HG03469 (cell line): ENCODE measurements around the gene SAG.
A peak's percentile ranks its signal among the peaks of the same experiment; 100 is the strongest.
"Not testable (repeated sequence)": the region's sequence is repeated elsewhere in the genome, so short reads cannot be mapped to it uniquely, and the experiment has no call there.

Experiments
- ATAC-seq: cut with Tn5 transposase; IDR thresholded peaks from one replicate; pipeline ENCODE4 v1.9.1; 2021; ENCODE audit warnings: mild to moderate bottlenecking, moderate library complexity, moderate number of reproducible peaks; ENCODE audit not compliant: unreplicated experiment

The SAG gene

GRCh38 chr2:233328922-233329321 is 21.3 kb downstream of the SAG start:
- no peak for ATAC-seq

DNA sequence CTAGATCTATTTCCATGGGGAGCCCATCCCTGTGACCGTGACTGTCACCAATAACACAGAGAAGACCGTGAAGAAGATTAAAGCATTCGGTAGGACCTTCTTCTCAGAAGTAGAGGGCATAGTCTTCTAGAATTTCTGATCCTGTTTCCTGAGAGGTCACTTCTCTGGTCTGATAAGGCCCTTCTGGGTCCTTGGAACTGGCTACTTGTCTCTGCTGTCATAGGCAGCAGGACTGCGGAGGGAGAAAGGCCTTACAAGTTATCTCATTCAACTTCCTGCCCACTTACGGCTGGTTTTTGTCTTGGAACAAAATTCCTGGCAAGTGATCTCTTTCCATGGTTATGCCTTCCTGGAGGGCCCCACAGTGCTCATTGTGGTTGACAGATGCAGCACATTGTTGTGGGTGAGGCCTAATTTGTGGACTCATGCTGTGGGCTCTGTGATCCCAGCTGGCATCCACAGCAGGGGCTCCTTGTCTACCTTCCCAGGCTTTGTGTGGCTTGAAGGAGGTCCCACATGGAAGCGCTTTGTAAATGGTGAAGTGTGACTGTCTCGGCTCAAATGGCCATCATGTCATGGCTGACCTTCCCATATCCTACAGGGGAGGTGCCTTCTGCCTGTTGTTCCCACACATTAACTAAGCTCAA is 22.0 kb downstream of the SAG start:
- ATAC-seq, result no peak

DNA sequence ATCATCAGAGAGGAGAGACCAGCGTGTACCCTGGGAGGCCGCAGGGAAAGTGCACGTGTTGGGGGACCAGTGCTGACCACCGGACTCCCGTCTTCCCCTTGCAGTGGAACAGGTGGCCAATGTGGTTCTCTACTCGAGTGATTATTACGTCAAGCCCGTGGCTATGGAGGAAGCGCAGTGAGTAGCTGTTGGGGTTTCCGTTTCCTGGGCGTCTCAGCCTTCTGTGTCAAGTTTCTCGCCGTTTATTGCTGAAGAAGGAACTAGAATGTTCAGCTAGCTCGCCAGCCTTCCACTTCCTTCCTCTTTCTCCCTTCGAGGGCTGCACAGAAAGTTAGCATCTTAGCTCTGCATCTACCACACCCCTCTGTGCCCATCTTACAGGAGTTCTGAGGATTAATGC is 23.9 kb downstream of the SAG start:
- peak; percentile 79 for ATAC-seq

DNA sequence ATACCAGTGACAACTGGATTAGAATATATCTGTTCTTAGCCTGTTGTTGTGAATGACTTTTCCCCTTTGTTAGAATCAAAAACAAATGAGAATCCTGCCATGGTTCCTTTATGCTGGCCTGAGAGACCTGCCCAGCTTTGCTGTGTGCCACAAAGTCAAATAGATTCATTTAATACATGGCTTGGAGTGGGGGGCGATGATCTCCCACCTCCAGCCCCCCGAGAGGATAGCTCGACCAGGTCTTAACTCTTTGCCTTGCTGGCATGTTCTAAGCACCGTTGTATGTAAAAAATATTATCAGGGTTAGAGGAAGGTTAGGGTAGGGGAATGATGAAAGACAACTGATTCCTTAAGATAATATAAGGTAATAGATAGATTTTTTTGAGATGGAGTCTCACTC is 24.5 kb downstream of the SAG start:
- no peak for ATAC-seq

DNA sequence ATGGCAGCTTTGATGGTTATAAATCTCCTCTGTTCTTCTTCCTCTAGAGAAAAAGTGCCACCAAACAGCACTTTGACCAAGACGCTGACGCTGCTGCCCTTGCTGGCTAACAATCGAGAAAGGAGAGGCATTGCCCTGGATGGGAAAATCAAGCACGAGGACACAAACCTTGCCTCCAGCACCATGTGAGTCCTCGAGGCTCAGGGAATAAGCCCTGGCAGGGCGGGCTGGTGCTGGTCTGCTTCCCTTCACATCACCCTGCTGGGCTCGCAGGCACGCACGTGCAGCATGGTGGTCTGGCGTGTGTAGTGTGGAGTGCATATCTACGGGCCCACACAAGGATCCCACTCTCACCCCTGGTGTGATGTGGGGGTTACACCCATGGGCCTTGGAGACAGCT is 27.3 kb downstream of the SAG start:
- no peak for ATAC-seq

GRCh38 chr2:233336091-233336490 is 28.5 kb downstream of the SAG start:
- ATAC-seq, result not testable (repeated sequence)

DNA sequence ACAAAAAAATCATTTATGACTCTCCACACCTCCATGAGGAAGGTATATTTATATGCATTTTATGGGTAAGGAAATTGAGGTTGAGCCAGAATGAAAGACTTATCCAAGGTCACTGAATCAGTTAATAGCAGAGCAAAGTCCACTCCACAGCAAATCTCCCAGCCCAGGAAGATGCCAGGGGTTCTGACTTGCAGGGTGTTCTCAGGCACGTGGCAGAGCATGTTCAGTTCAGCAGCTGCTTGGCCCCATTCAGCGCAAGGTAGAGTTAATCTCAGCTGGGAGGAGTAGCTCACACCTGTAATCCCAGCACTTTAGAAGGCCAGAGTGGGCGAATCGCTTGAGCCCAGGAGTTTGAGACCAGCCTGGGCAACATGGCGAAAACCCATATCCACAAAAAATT is 28.9 kb downstream of the SAG start:
- ATAC-seq, result no peak

DNA sequence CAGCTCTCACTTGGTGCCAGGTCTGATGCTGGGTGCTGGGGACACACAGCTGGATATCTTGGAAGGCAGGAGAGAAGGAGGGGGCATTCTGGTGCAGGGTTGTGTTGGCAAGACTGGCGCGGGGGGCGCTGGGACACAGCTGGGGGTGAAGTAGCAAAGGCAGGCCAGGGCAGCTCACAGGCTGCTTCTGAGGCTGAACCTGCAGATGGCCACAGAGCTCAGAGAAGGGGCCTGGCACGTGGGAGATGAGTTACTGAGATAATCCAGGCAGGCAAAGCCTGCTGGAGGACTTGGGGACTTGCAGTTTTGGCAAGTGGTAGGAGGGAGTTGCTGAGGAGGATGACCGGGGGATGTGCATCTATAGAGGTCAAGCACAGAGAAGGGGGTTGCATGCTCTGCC is 30.4 kb downstream of the SAG start:
- no peak for ATAC-seq

DNA sequence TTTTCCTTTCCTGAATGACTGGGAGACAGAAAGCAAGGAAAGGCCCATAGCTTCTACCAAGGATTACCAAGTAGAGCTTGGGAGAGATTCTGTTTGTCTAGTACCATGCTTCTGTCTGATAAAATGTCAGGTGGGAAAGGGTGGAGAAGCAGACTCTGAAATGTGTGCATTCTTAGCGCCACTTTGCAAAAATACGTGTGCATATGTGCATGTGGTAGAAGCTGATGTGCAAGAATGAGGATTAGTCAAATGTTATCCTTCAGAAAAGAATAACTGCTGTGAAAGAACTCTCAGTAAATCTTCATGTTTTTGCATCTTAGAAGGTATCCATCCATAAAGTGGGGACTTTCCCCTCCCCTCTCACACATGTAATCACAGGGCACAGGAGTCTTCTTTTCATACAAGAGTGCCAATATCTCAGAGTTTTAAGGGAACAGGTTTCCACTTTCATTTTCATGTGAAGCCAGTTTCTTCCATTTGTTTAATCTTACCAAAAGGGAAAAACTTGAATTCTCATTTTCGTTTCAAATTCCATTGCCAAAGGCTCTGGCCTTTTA is 31.3 kb downstream of the SAG start:
- no peak for ATAC-seq

- no peak for ATAC-seq
Measured at GRCh38 chr2:233339427-233339826, 31.8 kb downstream of the SAG start.

DNA sequence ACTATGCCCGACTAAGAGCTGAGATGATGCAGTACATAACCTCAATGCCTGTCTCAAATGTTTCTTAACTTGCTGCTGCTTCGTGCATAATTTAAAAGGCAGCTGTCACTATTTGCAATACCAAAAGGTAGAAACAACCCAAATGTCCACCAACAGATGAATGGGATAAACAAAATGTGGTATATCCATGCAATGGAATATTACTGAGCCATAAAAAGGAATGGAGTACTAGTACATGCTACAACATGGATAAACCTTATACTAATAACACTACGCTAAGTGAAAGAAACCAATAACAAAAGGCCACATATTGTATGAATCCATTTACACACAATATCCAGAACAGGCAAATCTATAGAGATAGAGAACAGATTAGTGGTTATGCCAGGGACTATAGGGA is 33.7 kb downstream of the SAG start:
- ATAC-seq, result no peak

- ATAC-seq, result no peak
Measured at GRCh38 chr2:233342301-233342700, 34.7 kb downstream of the SAG start.

DNA sequence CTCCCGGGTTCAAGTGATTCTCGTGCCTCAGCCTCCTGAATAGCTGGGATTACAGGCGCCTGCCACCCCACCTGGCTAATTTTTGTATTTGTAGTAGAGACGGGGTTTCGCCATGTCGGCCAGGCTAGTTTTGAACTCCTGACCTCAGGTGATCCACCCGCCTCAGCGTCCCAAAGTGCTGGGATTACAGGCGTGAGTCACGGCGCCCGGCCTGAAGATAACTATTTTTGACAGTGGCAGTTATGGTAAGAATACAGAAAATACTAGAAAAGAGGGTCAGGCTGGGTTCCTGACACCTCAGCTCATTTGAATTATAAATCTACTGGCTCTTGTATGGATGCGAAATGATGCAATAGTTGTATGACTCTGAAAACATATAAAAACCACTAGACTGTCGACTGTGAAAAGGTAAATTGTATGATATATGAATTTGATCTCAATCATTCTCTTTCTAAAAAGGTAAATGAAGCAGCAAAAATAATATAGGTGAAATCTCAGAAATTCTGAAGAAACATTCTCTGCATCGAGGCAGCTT is 35.6 kb downstream of the SAG start:
- ATAC-seq, result no peak

- ATAC-seq, result no peak
Measured at GRCh38 chr2:233346376-233346775, 38.8 kb downstream of the SAG start.

GRCh38 chr2:233346930-233347329 is 39.3 kb downstream of the SAG start:
- ATAC-seq, result no peak

GRCh38 chr2:233349005-233349998 is 41.7 kb downstream of the SAG start:
- no peak for ATAC-seq

DNA sequence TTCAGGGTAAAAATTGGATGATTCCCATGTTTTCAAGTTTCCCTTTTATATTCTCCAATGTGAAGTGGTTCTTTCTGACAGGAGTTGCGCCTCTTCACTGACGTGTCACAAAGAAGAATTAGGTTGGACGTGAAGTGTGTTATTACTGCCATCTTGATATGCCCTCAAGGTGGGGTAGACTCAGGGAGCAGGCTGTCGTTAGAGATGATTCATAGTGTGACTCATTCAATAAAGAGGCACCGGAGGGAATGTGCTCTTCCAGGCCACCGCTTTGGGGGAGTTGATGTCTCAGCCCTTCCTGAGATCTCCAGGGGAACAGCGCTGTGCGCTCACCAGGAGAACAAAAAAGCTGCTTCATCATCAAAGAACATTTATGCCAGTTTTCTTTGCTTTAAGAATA is 43.1 kb downstream of the SAG start:
- no peak for ATAC-seq

GRCh38 chr2:233351423-233351822 is 43.8 kb downstream of the SAG start:
- ATAC-seq, result no peak

- ATAC-seq, result no peak
Measured at GRCh38 chr2:233352141-233352842, 44.7 kb downstream of the SAG start.

GRCh38 chr2:233353101-233353768 is 45.6 kb downstream of the SAG start:
- ATAC-seq, result no peak
